ENCODE data around the gene KMT2E. TPM values are rescaled to one million over a fixed set of nuclear protein-coding genes. Genes with fewer than 3 reads are reported as not detected.

Gene KMT2E
- total RNA-seq, 1 donor from 2014 or later: 35.1 TPM

- intact Hi-C loops (cut with DNase I): no loop called here
- DNase-seq (ENCODE audit: missing footprints) (no peak), ATAC-seq (no peak)
Measured at GRCh38 chr7:105132335-105132734, 118.3 kb downstream of the KMT2E start.

GRCh38 chr7:105132835-105133234, 118.8 kb downstream of the KMT2E start:
- DNase-seq (ENCODE audit: missing footprints) (no peak), ATAC-seq (no peak)
- intact Hi-C loops (cut with DNase I): no loop called here

- intact Hi-C loops (cut with DNase I): no loop called here
- ATAC-seq: no peak
- DNase-seq (ENCODE audit: missing footprints): no peak
Measured at GRCh38 chr7:105133358-105133757, 119.4 kb downstream of the KMT2E start.

GRCh38 chr7:105133986-105134655, 120.1 kb downstream of the KMT2E start:
- intact Hi-C loops (cut with DNase I): no loop called here
- DNase-seq (ENCODE audit: missing footprints) (no peak), ATAC-seq (no peak)

- intact Hi-C loops (cut with DNase I): no loop called here
- DNase-seq (ENCODE audit: missing footprints) (no peak), ATAC-seq (no peak)
Measured at GRCh38 chr7:105136221-105136620, 122.2 kb downstream of the KMT2E start.

GRCh38 chr7:105137898-105138297, 123.9 kb downstream of the KMT2E start:
- DNase-seq (ENCODE audit: missing footprints) (no peak), ATAC-seq (no peak)
- intact Hi-C loops (cut with DNase I): no loop called here

GRCh38 chr7:105139381-105139780, 125.4 kb downstream of the KMT2E start:
- no peak for ATAC-seq
- DNase-seq (ENCODE audit: missing footprints): no peak
- intact Hi-C loops (cut with DNase I): no loop called here

GRCh38 chr7:105141068-105141467, 127.1 kb downstream of the KMT2E start:
- no peak for ATAC-seq
- intact Hi-C loops (cut with DNase I): no loop called here
- DNase-seq (ENCODE audit: missing footprints): no peak

- ATAC-seq (no peak), DNase-seq (ENCODE audit: missing footprints) (no peak)
- intact Hi-C loops (cut with DNase I): loop anchor here (10.0 kb wide), 1 partner anchor 185 kb away; no protein-coding TSS in a partner anchor
Measured at GRCh38 chr7:105149827-105150226, 135.8 kb downstream of the KMT2E start.

- DNase-seq (ENCODE audit: missing footprints) (no peak), ATAC-seq (no peak)
- intact Hi-C loops (cut with DNase I): loop anchor here (10.0 kb wide), 1 partner anchor 184 kb away; no protein-coding TSS in a partner anchor
Measured at GRCh38 chr7:105151152-105151551, 137.1 kb downstream of the KMT2E start.

GRCh38 chr7:105153531-105153930, 139.5 kb downstream of the KMT2E start:
- no peak for DNase-seq (ENCODE audit: missing footprints)
- intact Hi-C loops (cut with DNase I): loop anchor here (2.0 to 10.0 kb wide), 2 partner anchors 181 to 275 kb away; no protein-coding TSS in a partner anchor
- no peak for ATAC-seq

- ATAC-seq (no peak), DNase-seq (ENCODE audit: missing footprints) (no peak)
- intact Hi-C loops (cut with DNase I): loop anchor here (10.0 kb wide), 1 partner anchor 181 kb away; no protein-coding TSS in a partner anchor
Measured at GRCh38 chr7:105154084-105154483, 140.1 kb downstream of the KMT2E start.

GRCh38 chr7:105156731-105157130, 142.7 kb downstream of the KMT2E start:
- no peak for DNase-seq (ENCODE audit: missing footprints)
- no peak for ATAC-seq
- intact Hi-C loops (cut with DNase I): loop anchor here (10.0 kb wide), 1 partner anchor 178 kb away; no protein-coding TSS in a partner anchor

- no peak for DNase-seq (ENCODE audit: missing footprints)
- intact Hi-C loops (cut with DNase I): loop anchor here (10.0 kb wide), 1 partner anchor 178 kb away; no protein-coding TSS in a partner anchor
- ATAC-seq: no peak
Measured at GRCh38 chr7:105157278-105157677, 143.3 kb downstream of the KMT2E start.

GRCh38 chr7:105161366-105161765, 147.4 kb downstream of the KMT2E start:
- intact Hi-C loops (cut with DNase I): no loop called here
- ATAC-seq (no peak), DNase-seq (ENCODE audit: missing footprints) (no peak)
